Liver (tissue), 9 donors: ENCODE measurements around the gene MBOAT1. TPM values are rescaled to one million over a fixed set of nuclear protein-coding genes. Genes with fewer than 3 reads are reported as not detected.

Experiments used
- DNase-seq: peaks from one replicate; pipeline ENCODE4 v3.0.0-alpha.2; 2017; ENCODE audit warnings: low spot score
- H3K27ac ChIP-seq, 2 donors: one replicate each; pipeline ENCODE4 v1.7.0; 2013; ENCODE audit warnings: inconsistent platforms in 2 of 2, low read length in 2 of 2, control low read depth in 1 of 2, low read depth in 1 of 2, mild to moderate bottlenecking in 1 of 2
- H3K27me3 ChIP-seq, 4 donors: one replicate each; pipeline versions ENCODE4 v1.6.1 to v1.7.0; 2013; ENCODE audit warnings: low read length in 3 of 4, inconsistent platforms in 1 of 4, mild to moderate bottlenecking in 1 of 4, moderate library complexity in 1 of 4; ENCODE audit not compliant: control insufficient read depth in 4 of 4, insufficient read depth in 4 of 4
- H3K36me3 ChIP-seq, 4 donors: one replicate each; pipeline versions ENCODE4 v1.6.1 to v1.7.0; 2013; ENCODE audit warnings: low read length in 3 of 4, mild to moderate bottlenecking in 3 of 4, low read depth in 1 of 4, moderate library complexity in 1 of 4; ENCODE audit not compliant: control insufficient read depth in 4 of 4, insufficient read depth in 3 of 4
- H3K4me1 ChIP-seq, 4 donors: one replicate each; pipeline versions ENCODE4 v1.6.1 to v1.7.0; 2013; ENCODE audit warnings: low read length in 3 of 4, mild to moderate bottlenecking in 3 of 4, moderate library complexity in 1 of 4; ENCODE audit not compliant: control insufficient read depth in 4 of 4, insufficient read depth in 4 of 4
- H3K4me3 ChIP-seq, 3 donors: one replicate each; pipeline versions ENCODE4 v1.6.1 to v1.7.0; 2013; ENCODE audit warnings: low read length in 3 of 3, control low read depth in 1 of 3, low read depth in 1 of 3, mild to moderate bottlenecking in 1 of 3
- H3K9ac ChIP-seq, 2 donors: one replicate each; pipeline ENCODE4 v1.7.0; 2013; ENCODE audit warnings: low read length in 2 of 2, mild to moderate bottlenecking in 2 of 2, moderate library complexity in 2 of 2, control low read depth in 1 of 2, low read depth in 1 of 2
- H3K9me3 ChIP-seq, 4 donors: one replicate each; pipeline versions ENCODE4 v1.6.1 to v1.7.0; 2013; ENCODE audit warnings: low read length in 3 of 4; ENCODE audit not compliant: control insufficient read depth in 4 of 4
- CTCF ChIP-seq: fragments of 150-350 bp; IDR thresholded peaks from 2 replicates; pipeline ENCODE4 v1.5.1; 2017; ENCODE audit warnings: improper control_type of control experiment, low read depth, low read length; ENCODE audit not compliant: missing input control
- FOXA1 ChIP-seq: IDR thresholded peaks from 2 replicates; pipeline ENCODE4 v1.6.1; 2016; ENCODE audit warnings: antibody characterized with exemption
- FOXA2 ChIP-seq: IDR thresholded peaks from 2 replicates; pipeline ENCODE4 v1.6.1; 2016; ENCODE audit warnings: antibody characterized with exemption
- GABPA ChIP-seq, 2 donors: IDR thresholded peaks in 1 of 2; conservative IDR thresholded peaks in 1 of 2; 2 replicates each; pipeline ENCODE4 v1.6.1; 2016; ENCODE audit warnings: antibody characterized with exemption in 2 of 2, mild to moderate bottlenecking in 1 of 2, moderate library complexity in 1 of 2
- HNF4A ChIP-seq, 2 donors: conservative IDR thresholded peaks; 2 replicates each; pipeline ENCODE4 v1.6.1; 2016; ENCODE audit warnings: antibody characterized with exemption in 2 of 2, mild to moderate bottlenecking in 2 of 2
- HNF4G ChIP-seq: IDR thresholded peaks from 2 replicates; pipeline ENCODE4 v1.6.1; 2016; ENCODE audit warnings: antibody characterized with exemption
- JUND ChIP-seq, 2 donors: IDR thresholded peaks; 2 replicates each; pipeline ENCODE4 v1.6.1; 2016; ENCODE audit warnings: antibody characterized with exemption in 2 of 2
- MAX ChIP-seq: IDR thresholded peaks from 2 replicates; pipeline ENCODE4 v1.6.1; 2016; ENCODE audit warnings: antibody characterized with exemption
- NR2F2 ChIP-seq: IDR thresholded peaks from 2 replicates; pipeline ENCODE4 v1.6.1; 2016; ENCODE audit warnings: antibody characterized with exemption
- RAD21 ChIP-seq, 2 donors: IDR thresholded peaks; 2 replicates each; pipeline ENCODE4 v1.6.1; 2016; ENCODE audit warnings: antibody characterized with exemption in 2 of 2, mild to moderate bottlenecking in 2 of 2
- RXRA ChIP-seq, 2 donors: IDR thresholded peaks; 2 replicates each; pipeline ENCODE4 v1.6.1; 2017 to 2018; ENCODE audit warnings: antibody characterized with exemption in 2 of 2, mild to moderate bottlenecking in 1 of 2
- SP1 ChIP-seq: IDR thresholded peaks from 2 replicates; pipeline ENCODE4 v1.6.1; 2018; ENCODE audit warnings: antibody characterized with exemption, mild to moderate bottlenecking
- TAF1 ChIP-seq: conservative IDR thresholded peaks from 2 replicates; pipeline ENCODE4 v1.6.1; 2016; ENCODE audit warnings: antibody characterized with exemption, mild to moderate bottlenecking
- YY1 ChIP-seq: IDR thresholded peaks from 2 replicates; pipeline ENCODE4 v1.6.1; 2016; ENCODE audit warnings: antibody characterized with exemption, mild to moderate bottlenecking
- ZBTB33 ChIP-seq: IDR thresholded peaks from 2 replicates; pipeline ENCODE4 v1.6.1; 2016; ENCODE audit warnings: antibody characterized with exemption
- WGBS: extraction: QIAGEN DNeasy Blood & Tissue Kit; methylation state at CpG from one replicate; pipeline ENCODE4 v1.1.7; 2013; 5-methylcytosine and 5-hydroxymethylcytosine counted together
- polyA plus RNA-seq, 2 donors: library from polyadenylated mRNA; stranded (reverse) in 1 of 2; unstranded in 1 of 2; fragments of 200-250 nt in 1 of 2; fragments of >200 nt in 1 of 2; fragmentation: Nextera tagmentation in 1 of 2; extraction: Ambion mirVana in 1 of 2; gene quantifications; one replicate each; pipeline versions ENCODE4 v1.2.1 to v1.2.3, GENCODE V29; 2013 to 2015
- total RNA-seq, 2 donors: library from RNA; depleted of rRNA; stranded (reverse); fragments of >200 nt; gene quantifications; one replicate each; pipeline ENCODE4 v1.2.3, GENCODE V29; 2014
- TF ChIP-seq, protein P1 (sequence below): IDR thresholded peaks from 2 replicates; pipeline ENCODE4 v1.6.1; 2016; ENCODE audit warnings: antibody characterized with exemption
- TF ChIP-seq, protein P2 (sequence below): IDR thresholded peaks from 2 replicates; pipeline ENCODE4 v1.6.1; 2016; ENCODE audit warnings: antibody characterized with exemption, mild to moderate bottlenecking
- donor health status: healthy.
- donor health status: healthy.
- donor health status: healthy.
- donor health status: healthy.
- donor health status: healthy.

MBOAT1 gene
- total and polyA plus RNA-seq, 4 donors: 1.2 to 9.3 (median 3.3) TPM

DNA sequence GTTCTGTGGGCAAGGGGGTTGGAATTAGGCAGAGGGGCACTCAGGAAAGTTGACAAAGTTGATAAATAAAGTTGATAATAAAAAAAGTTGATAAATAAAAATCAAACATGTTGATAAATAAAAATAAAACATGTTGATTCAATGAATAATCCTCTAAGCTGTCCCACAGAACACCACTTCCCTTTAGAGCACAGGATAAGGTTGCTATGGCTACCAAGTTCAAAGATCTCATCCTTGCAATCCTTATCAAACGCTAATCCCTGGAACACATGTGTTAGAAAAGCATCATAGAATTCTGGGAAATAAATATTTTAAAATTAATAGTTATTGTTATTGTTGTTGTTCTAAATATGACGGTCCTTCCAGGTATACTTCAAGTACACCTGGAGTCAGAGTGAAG lies 33.9 kb downstream of the MBOAT1 start (continued):
- TF ChIP-seq CTCF: no peak
- no peak for TF ChIP-seq RAD21 (IDR thresholded peaks at IDR 0.05)
- TF ChIP-seq MAX: no peak
- TF ChIP-seq TAF1: no peak
- TF ChIP-seq SP1: no peak
- TF ChIP-seq YY1: no peak
- no peak for TF ChIP-seq GABPA (IDR thresholded peaks at IDR 0.05 in 1 of 2, conservative IDR thresholded peaks at IDR 0.05 in 1 of 2)

- Histone ChIP-seq H3K9me3 (no peaks in the 10 kb centered on the region), H3K4me1 (no peaks in the 10 kb centered on the region), H3K4me3 (no peak overlapping the region), H3K9ac (no peak overlapping the region), H3K36me3 (no peaks in the 10 kb centered on the region), H3K27me3 (no peaks in the 10 kb centered on the region), H3K27ac (no peak overlapping the region)
- no peak for TF ChIP-seq FOXA2
- TF ChIP-seq YY1: no peak
- no peak for TF ChIP-seq MAX
- no peak for TF ChIP-seq RXRA (IDR thresholded peaks at IDR 0.05)
- TF ChIP-seq ZBTB33: no peak
- TF ChIP-seq GABPA (IDR thresholded peaks at IDR 0.05 in 1 of 2, conservative IDR thresholded peaks at IDR 0.05 in 1 of 2): no peak
- WGBS: 95% methylated on average over 4 of the region's 4 CpGs
- no peak for DNase-seq
These were observed 36.4 kb downstream of the MBOAT1 start for GRCh38 chr6:20175810-20176410.

- DNase-seq: no peak
- no peak overlapping the region for H3K9ac ChIP-seq
- peaks cover 0 to 6% (median 2%) of the 10 kb centered on the region in 4 donors for H3K4me1 ChIP-seq
- TF ChIP-seq SP1 (no peak), GABPA (IDR thresholded peaks at IDR 0.05 in 1 of 2, conservative IDR thresholded peaks at IDR 0.05 in 1 of 2) (no peak), TAF1 (no peak), HNF4A (conservative IDR thresholded peaks at IDR 0.05) (no peak), JUND (IDR thresholded peaks at IDR 0.05) (no peak), HNF4G (no peak), NR2F2 (no peak), FOXA1 (no peak), CTCF (no peak), YY1 (no peak)
- TF ChIP-seq, protein P1, sequence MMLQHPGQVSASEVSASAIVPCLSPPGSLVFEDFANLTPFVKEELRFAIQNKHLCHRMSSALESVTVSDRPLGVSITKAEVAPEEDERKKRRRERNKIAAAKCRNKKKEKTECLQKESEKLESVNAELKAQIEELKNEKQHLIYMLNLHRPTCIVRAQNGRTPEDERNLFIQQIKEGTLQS: no peak
- TF ChIP-seq, protein P2, sequence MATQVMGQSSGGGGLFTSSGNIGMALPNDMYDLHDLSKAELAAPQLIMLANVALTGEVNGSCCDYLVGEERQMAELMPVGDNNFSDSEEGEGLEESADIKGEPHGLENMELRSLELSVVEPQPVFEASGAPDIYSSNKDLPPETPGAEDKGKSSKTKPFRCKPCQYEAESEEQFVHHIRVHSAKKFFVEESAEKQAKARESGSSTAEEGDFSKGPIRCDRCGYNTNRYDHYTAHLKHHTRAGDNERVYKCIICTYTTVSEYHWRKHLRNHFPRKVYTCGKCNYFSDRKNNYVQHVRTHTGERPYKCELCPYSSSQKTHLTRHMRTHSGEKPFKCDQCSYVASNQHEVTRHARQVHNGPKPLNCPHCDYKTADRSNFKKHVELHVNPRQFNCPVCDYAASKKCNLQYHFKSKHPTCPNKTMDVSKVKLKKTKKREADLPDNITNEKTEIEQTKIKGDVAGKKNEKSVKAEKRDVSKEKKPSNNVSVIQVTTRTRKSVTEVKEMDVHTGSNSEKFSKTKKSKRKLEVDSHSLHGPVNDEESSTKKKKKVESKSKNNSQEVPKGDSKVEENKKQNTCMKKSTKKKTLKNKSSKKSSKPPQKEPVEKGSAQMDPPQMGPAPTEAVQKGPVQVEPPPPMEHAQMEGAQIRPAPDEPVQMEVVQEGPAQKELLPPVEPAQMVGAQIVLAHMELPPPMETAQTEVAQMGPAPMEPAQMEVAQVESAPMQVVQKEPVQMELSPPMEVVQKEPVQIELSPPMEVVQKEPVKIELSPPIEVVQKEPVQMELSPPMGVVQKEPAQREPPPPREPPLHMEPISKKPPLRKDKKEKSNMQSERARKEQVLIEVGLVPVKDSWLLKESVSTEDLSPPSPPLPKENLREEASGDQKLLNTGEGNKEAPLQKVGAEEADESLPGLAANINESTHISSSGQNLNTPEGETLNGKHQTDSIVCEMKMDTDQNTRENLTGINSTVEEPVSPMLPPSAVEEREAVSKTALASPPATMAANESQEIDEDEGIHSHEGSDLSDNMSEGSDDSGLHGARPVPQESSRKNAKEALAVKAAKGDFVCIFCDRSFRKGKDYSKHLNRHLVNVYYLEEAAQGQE: no peak
- H3K36me3 ChIP-seq: no peaks in the 10 kb centered on the region
- H3K27me3 ChIP-seq: no peaks in the 10 kb centered on the region
- WGBS: 82% methylated on average over 13 of the region's 13 CpGs
- H3K27ac ChIP-seq: peak overlapping the region in 1 of 2 donors; percentile 31
- H3K4me3 ChIP-seq: no peak overlapping the region
- no peaks in the 10 kb centered on the region for H3K9me3 ChIP-seq
These were observed 38.2 kb downstream of the MBOAT1 start for GRCh38 chr6:20173833-20174792.
